Measurements from ENCODE around the gene SARS2.
A peak's percentile ranks its signal among the peaks of the same experiment; 100 is the strongest.
"Not testable (repeated sequence)": the region's sequence is repeated elsewhere in the genome, so short reads cannot be mapped to it uniquely, and the experiment has no call there.

SARS2 gene

GRCh38 chr19:38946229-38947010, 15.9 kb upstream of the SARS2 start:
- DNase-seq (ENCODE audit: low read depth in 2 of 2) = no peak

- DNase-seq (ENCODE audit: low read depth in 2 of 2) = no peak
These were observed 15.1 kb upstream of the SARS2 start for GRCh38 chr19:38945562-38946228.

GRCh38 chr19:38944981-38945506, 14.5 kb upstream of the SARS2 start:
- DNase-seq (ENCODE audit: low read depth in 2 of 2) = no peak

GRCh38 chr19:38942471-38943181, 12.1 kb upstream of the SARS2 start:
- DNase-seq (ENCODE audit: low read depth in 2 of 2) = no peak

- DNase-seq (ENCODE audit: low read depth in 2 of 2) = no peak
These were observed 11.4 kb upstream of the SARS2 start for GRCh38 chr19:38941979-38942378.

- DNase-seq (ENCODE audit: low read depth in 2 of 2) = not testable (repeated sequence)
These were observed 10.9 kb upstream of the SARS2 start for GRCh38 chr19:38941466-38941865.

GRCh38 chr19:38939957-38940356, 9.4 kb upstream of the SARS2 start:
- DNase-seq (ENCODE audit: low read depth in 2 of 2) = no peak

- no peak for DNase-seq (ENCODE audit: low read depth in 2 of 2)
These were observed 3.0 kb upstream of the SARS2 start for GRCh38 chr19:38933544-38933943.

- DNase-seq (ENCODE audit: low read depth in 2 of 2) = no peak
These were observed 2.0 kb upstream of the SARS2 start for GRCh38 chr19:38932425-38933179.

GRCh38 chr19:38931521-38931793, 894 bp upstream of the SARS2 start:
- no peak for DNase-seq (ENCODE audit: low read depth in 2 of 2)

GRCh38 chr19:38930776-38931520, 385 bp upstream of the SARS2 start, which contains the start of gene MRPS12:
Gene MRPS12, plus strand, starts transcription at chr19:38930944. Its CDS starts 351 bp downstream, at chr19:38931295.
- DNase-seq (ENCODE audit: low read depth in 2 of 2) = peak; percentile 93 to 96

GRCh38 chr19:38928391-38929001, 2.1 kb downstream of the SARS2 start:
- DNase-seq (ENCODE audit: low read depth in 2 of 2) = no peak

- no peak for DNase-seq (ENCODE audit: low read depth in 2 of 2)
These were observed 6.2 kb downstream of the SARS2 start for GRCh38 chr19:38924388-38924787.

- DNase-seq (ENCODE audit: low read depth in 2 of 2) = no peak
These were observed 8.1 kb downstream of the SARS2 start for GRCh38 chr19:38922482-38922881.

GRCh38 chr19:38921420-38922274, 8.9 kb downstream of the SARS2 start:
- no peak for DNase-seq (ENCODE audit: low read depth in 2 of 2)

GRCh38 chr19:38920602-38921419, 9.8 kb downstream of the SARS2 start:
- no peak for DNase-seq (ENCODE audit: low read depth in 2 of 2)

- DNase-seq (ENCODE audit: low read depth in 2 of 2) = no peak
These were observed 10.5 kb downstream of the SARS2 start for GRCh38 chr19:38919837-38920601.

- no peak for DNase-seq (ENCODE audit: low read depth in 2 of 2)
These were observed 12.0 kb downstream of the SARS2 start for GRCh38 chr19:38918526-38918925.
